Ascending aorta (tissue), 2 donors: Measurements from ENCODE around the gene TFF2. TPM values are rescaled to one million over a fixed set of nuclear protein-coding genes. Genes with fewer than 3 reads are reported as not detected.

Experiments
- DNase-seq, 2 donors: peaks; one replicate each; pipeline ENCODE4 v3.0.0-alpha.2; 2019; ENCODE audit warnings: low spot score in 2 of 2
- H3K27ac ChIP-seq, 2 donors: fragments of 200-600 bp; sonication (generic); one replicate each; pipeline ENCODE4 v1.5.1; 2016 to 2017; ENCODE audit warnings: mild to moderate bottlenecking in 1 of 2
- H3K27me3 ChIP-seq: fragments of 200-600 bp; sonication (generic); one replicate; pipeline ENCODE4 v1.5.1; 2017
- H3K36me3 ChIP-seq, 2 donors: fragments of 200-600 bp; sonication (generic); one replicate each; pipeline ENCODE4 v1.5.1; 2016
- H3K4me1 ChIP-seq, 2 donors: fragments of 200-600 bp; sonication (generic); one replicate each; pipeline ENCODE4 v1.5.1; 2016 to 2017; ENCODE audit warnings: mild to moderate bottlenecking in 1 of 2
- H3K4me3 ChIP-seq, 2 donors: fragments of 200-600 bp; sonication (generic); one replicate each; pipeline ENCODE4 v1.5.1; 2016 to 2017; ENCODE audit warnings: mild to moderate bottlenecking in 1 of 2
- H3K9me3 ChIP-seq, 2 donors: fragments of 200-600 bp; sonication (generic); one replicate each; pipeline ENCODE4 v1.5.1; 2016
- CTCF ChIP-seq, 3 experiments: fragments of 200-600 bp in 2 of 3; fragments of 450-650 bp in 1 of 3; sonication (generic) in 2 of 3; IDR thresholded peaks; one replicate each; pipeline ENCODE4 v1.5.1; 2016 to 2019; ENCODE audit warnings: antibody characterized with exemption in 3 of 3, mild to moderate bottlenecking in 1 of 3, moderate library complexity in 1 of 3
- intact Hi-C: fragments of 100-400 bp; cut with DNase I; formaldehyde crosslinking; loops from one replicate; pipeline ENCODE4 v1.15.1; 2023
- total RNA-seq: library from RNA; depleted of rRNA; stranded (reverse); fragments of >200 nt; gene quantifications from one replicate; pipeline ENCODE4 v1.1.0, GENCODE V29; 2016

Gene TFF2
- total RNA-seq, 1 donor from 2014 or later: not detected

GRCh38 chr21:42383331-42383730 is 32.5 kb upstream of the TFF2 start:
- intact Hi-C loops: no loop called here
- DNase-seq: no peak
- Histone ChIP-seq H3K9me3 (peaks cover 0 to 10% of the 10 kb centered on the region in 2 donors), H3K4me1 (no peaks in the 10 kb centered on the region), H3K27ac (no peak overlapping the region), H3K4me3 (no peak overlapping the region), H3K36me3 (no peaks in the 10 kb centered on the region), H3K27me3 (no peaks in the 10 kb centered on the region)
- TF ChIP-seq CTCF (IDR thresholded peaks at IDR 0.05): no peak

- Histone ChIP-seq H3K4me1 (no peaks in the 10 kb centered on the region), H3K27ac (no peak overlapping the region), H3K36me3 (no peaks in the 10 kb centered on the region), H3K27me3 (no peaks in the 10 kb centered on the region), H3K4me3 (no peak overlapping the region), H3K9me3 (peaks cover 0 to 10% of the 10 kb centered on the region in 2 donors)
- TF ChIP-seq CTCF (IDR thresholded peaks at IDR 0.05): no peak
- DNase-seq: no peak
- intact Hi-C loops: no loop called here
These were observed 32.1 kb upstream of the TFF2 start for GRCh38 chr21:42382915-42383314.

- Histone ChIP-seq H3K4me3 (no peak overlapping the region), H3K36me3 (no peaks in the 10 kb centered on the region), H3K27ac (no peak overlapping the region), H3K27me3 (no peaks in the 10 kb centered on the region), H3K4me1 (no peaks in the 10 kb centered on the region), H3K9me3 (peaks cover 0 to 10% of the 10 kb centered on the region in 2 donors)
- intact Hi-C loops: no loop called here
- no peak for DNase-seq
- peak in 1 of 3 experiments; percentile 16 for TF ChIP-seq CTCF (IDR thresholded peaks at IDR 0.05)
These were observed 30.7 kb upstream of the TFF2 start for GRCh38 chr21:42381347-42381984.

GRCh38 chr21:42379426-42380215 is 28.8 kb upstream of the TFF2 start:
- Histone ChIP-seq H3K27me3 (no peaks in the 10 kb centered on the region), H3K4me1 (no peaks in the 10 kb centered on the region), H3K4me3 (no peak overlapping the region), H3K36me3 (no peaks in the 10 kb centered on the region), H3K27ac (no peak overlapping the region), H3K9me3 (peaks cover 0 to 10% of the 10 kb centered on the region in 2 donors)
- intact Hi-C loops: no loop called here
- DNase-seq: no peak
- TF ChIP-seq CTCF (IDR thresholded peaks at IDR 0.05): no peak

- peaks cover 0 to 10% of the 10 kb centered on the region in 2 donors for H3K9me3 ChIP-seq
- no peak overlapping the region for H3K27ac ChIP-seq
- intact Hi-C loops: no loop called here
- H3K36me3 ChIP-seq: no peaks in the 10 kb centered on the region
- H3K4me1 ChIP-seq: no peaks in the 10 kb centered on the region
- DNase-seq: no peak
- no peak for TF ChIP-seq CTCF (IDR thresholded peaks at IDR 0.05)
- H3K27me3 ChIP-seq: no peaks in the 10 kb centered on the region
- no peak overlapping the region for H3K4me3 ChIP-seq
These were observed 27.6 kb upstream of the TFF2 start for GRCh38 chr21:42378418-42378817.
